ENCODE results near the gene MAP6. TPM values are rescaled to one million over a fixed set of nuclear protein-coding genes. Genes with fewer than 3 reads are reported as not detected.

MAP6 gene
- total RNA-seq, 1 experiment from 2014 or later, result not detected

DNA sequence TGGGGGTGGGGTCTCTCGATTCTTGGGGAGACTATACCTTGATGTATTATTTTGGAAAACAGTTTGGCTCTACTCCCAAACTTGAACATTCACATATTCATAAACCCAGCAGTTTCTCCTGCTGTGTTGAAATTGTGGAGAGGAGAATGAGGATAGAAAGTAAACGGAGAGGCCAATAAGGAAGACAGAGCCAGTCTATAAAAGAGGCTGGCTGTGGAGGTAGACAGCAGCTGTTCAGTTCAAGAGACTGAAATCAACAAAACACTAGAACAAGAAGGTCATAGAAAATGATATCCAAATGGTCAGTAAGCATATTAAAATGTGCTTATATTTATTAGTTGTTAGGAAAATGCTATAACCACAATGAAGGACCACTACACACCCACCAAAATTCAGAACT is 46.9 kb upstream of the MAP6 start:
- no peaks in the 10 kb centered on the region for H3K9me3 ChIP-seq (ENCODE audit: insufficient read depth, low read depth)
- no peaks in the 10 kb centered on the region for H3K79me2 ChIP-seq (ENCODE audit: low read depth)
- BruUV-seq (replicated peaks), result no TSS peak
- no peaks in the 10 kb centered on the region for H3K36me3 ChIP-seq (ENCODE audit: low read depth)
- peaks cover 13% of the 10 kb centered on the region for H3K4me1 ChIP-seq (replicated peaks; ENCODE audit: insufficient read depth)
- ChIA-PET CTCF (no interaction called here), POLR2A (ENCODE audit: unreplicated experiment) (no interaction called here)
- no peak overlapping the region for H2AFZ ChIP-seq
- H3K27ac ChIP-seq, result no peak overlapping the region
- no peaks in the 10 kb centered on the region for H4K20me1 ChIP-seq (ENCODE audit: insufficient read depth)
- intact Hi-C loops (cut with micrococcal nuclease; ENCODE audit: unreplicated experiment), result no loop called here
- no peaks in the 10 kb centered on the region for H3K27me3 ChIP-seq (ENCODE audit: insufficient read depth, low read depth)
- H3K9me2 ChIP-seq (ENCODE audit: insufficient read depth), result 0 out of 2 replicates have a peak, but pooled peaks cover 6% of the 10 kb centered on the region
- no peak for DNase-seq
- TF ChIP-seq, protein P1, sequence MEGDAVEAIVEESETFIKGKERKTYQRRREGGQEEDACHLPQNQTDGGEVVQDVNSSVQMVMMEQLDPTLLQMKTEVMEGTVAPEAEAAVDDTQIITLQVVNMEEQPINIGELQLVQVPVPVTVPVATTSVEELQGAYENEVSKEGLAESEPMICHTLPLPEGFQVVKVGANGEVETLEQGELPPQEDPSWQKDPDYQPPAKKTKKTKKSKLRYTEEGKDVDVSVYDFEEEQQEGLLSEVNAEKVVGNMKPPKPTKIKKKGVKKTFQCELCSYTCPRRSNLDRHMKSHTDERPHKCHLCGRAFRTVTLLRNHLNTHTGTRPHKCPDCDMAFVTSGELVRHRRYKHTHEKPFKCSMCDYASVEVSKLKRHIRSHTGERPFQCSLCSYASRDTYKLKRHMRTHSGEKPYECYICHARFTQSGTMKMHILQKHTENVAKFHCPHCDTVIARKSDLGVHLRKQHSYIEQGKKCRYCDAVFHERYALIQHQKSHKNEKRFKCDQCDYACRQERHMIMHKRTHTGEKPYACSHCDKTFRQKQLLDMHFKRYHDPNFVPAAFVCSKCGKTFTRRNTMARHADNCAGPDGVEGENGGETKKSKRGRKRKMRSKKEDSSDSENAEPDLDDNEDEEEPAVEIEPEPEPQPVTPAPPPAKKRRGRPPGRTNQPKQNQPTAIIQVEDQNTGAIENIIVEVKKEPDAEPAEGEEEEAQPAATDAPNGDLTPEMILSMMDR (conservative IDR thresholded peaks at IDR 0.05), result no peak
- TF ChIP-seq EZH2 (IDR thresholded peaks at IDR 0.05; ENCODE audit: low read depth), result no peak
- H3K4me2 ChIP-seq, result no peak overlapping the region
- no peaks in the 10 kb centered on the region for H3F3A ChIP-seq (ENCODE audit: insufficient read depth, low read depth)
- H3K4me3 ChIP-seq, result no peak overlapping the region

DNA sequence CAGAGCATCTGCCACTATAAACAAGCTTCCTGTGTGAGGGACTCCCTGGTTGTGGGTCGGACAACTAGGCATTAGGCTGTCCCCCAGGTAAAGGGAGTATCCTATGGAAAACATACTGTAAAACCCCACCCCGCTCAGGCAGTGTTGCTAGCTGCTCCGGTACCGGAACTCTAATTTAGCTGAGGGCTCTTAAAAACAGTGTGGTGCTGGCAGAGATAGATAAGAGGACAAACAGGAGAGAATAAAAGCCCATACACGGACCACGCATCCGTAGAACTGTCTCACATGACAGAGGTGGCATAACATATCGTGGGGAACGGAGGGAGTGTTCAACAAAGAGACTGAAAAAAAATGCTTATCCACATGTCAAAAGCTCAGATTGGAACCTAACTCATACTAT is 45.4 kb upstream of the MAP6 start:
- TF ChIP-seq, protein P1 (conservative IDR thresholded peaks at IDR 0.05), result no peak
- no peak for TF ChIP-seq EZH2 (IDR thresholded peaks at IDR 0.05; ENCODE audit: low read depth)
- Histone ChIP-seq H3K4me1 (replicated peaks; ENCODE audit: insufficient read depth) (peaks cover 13% of the 10 kb centered on the region), H3K9me3 (ENCODE audit: insufficient read depth, low read depth) (no peaks in the 10 kb centered on the region), H3K4me2 (no peak overlapping the region), H3K27me3 (ENCODE audit: insufficient read depth, low read depth) (no peaks in the 10 kb centered on the region), H2AFZ (no peak overlapping the region), H3K27ac (no peak overlapping the region), H3F3A (ENCODE audit: insufficient read depth, low read depth) (no peaks in the 10 kb centered on the region), H3K9me2 (ENCODE audit: insufficient read depth) (0 out of 2 replicates have a peak, but pooled peaks cover 6% of the 10 kb centered on the region), H3K36me3 (ENCODE audit: low read depth) (no peaks in the 10 kb centered on the region), H3K79me2 (ENCODE audit: low read depth) (no peaks in the 10 kb centered on the region), H4K20me1 (ENCODE audit: insufficient read depth) (no peaks in the 10 kb centered on the region), H3K4me3 (no peak overlapping the region)
- ChIA-PET POLR2A (ENCODE audit: unreplicated experiment) (no interaction called here), CTCF (interaction anchor here (0.5 to 1.7 kb wide), 3 partner anchors 8 to 45 kb away, joined by 4 to 6 read pairs (median 4); no protein-coding TSS in a partner anchor)
- intact Hi-C loops (cut with micrococcal nuclease; ENCODE audit: unreplicated experiment), result no loop called here
- DNase-seq, result no peak
- no TSS peak for BruUV-seq (replicated peaks)

DNA sequence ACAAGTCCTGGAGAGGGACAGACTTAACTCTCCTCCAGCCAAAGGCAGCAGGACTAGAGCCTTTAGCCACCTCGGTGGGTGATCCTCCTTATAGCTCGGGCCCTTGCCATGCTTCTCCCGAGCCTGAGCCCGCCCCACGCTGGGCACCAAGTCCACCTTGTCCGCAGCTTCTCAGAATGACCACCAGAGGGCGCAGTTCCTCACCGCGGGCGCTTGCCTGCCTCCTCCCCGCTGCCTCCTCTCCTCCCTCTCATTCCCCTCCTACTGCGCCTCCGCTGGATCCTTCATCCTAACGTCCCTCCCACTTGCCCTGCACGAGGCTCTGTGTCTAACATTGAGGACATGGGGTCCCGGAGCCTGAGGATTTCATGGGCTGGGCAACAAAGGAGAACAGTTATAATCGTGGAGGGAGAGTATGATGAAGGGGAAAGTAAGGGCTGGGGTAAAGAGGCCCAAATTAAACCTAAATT is 37.5 kb upstream of the MAP6 start:
- CTCF ChIA-PET, result interaction anchor here (0.6 to 1.1 kb wide), 4 partner anchors 8 to 434 kb away, joined by 3 to 5 read pairs (median 4); no protein-coding TSS in a partner anchor
- H2AFZ ChIP-seq, result no peak overlapping the region
- BruUV-seq (replicated peaks), result no TSS peak

More for the DNA sequence above, 37.5 kb upstream of the MAP6 start:
- TF ChIP-seq, protein P1 (conservative IDR thresholded peaks at IDR 0.05), result peak; percentile 96
- TF ChIP-seq EZH2 (IDR thresholded peaks at IDR 0.05; ENCODE audit: low read depth), result no peak
- Histone ChIP-seq H3K9me2 (ENCODE audit: insufficient read depth) (0 out of 2 replicates have a peak, but pooled peaks cover 3% of the 10 kb centered on the region), H3K36me3 (ENCODE audit: low read depth) (no peaks in the 10 kb centered on the region), H3F3A (ENCODE audit: insufficient read depth, low read depth) (no peaks in the 10 kb centered on the region), H3K4me2 (peak overlapping the region; percentile 35), H3K27me3 (ENCODE audit: insufficient read depth, low read depth) (no peaks in the 10 kb centered on the region), H3K27ac (no peak overlapping the region), H3K4me1 (replicated peaks; ENCODE audit: insufficient read depth) (peaks cover 3% of the 10 kb centered on the region; the same call in 1 of the 2 replicates), H3K79me2 (ENCODE audit: low read depth) (no peaks in the 10 kb centered on the region), H3K4me3 (no peak overlapping the region), H3K9me3 (ENCODE audit: insufficient read depth, low read depth) (no peaks in the 10 kb centered on the region), H4K20me1 (ENCODE audit: insufficient read depth) (no peaks in the 10 kb centered on the region)
- POLR2A ChIA-PET (ENCODE audit: unreplicated experiment), result no interaction called here
- DNase-seq, result peak; percentile 57 to 64
- intact Hi-C loops (cut with micrococcal nuclease; ENCODE audit: unreplicated experiment), result loop anchor here (1.0 to 5.0 kb wide), 3 partner anchors 97 to 161 kb away; no protein-coding TSS in a partner anchor

Data from PC-9 (cell line).